GM20000 (cell line): ENCODE measurements around the gene EEF1AKMT4.

Experiments
- DNase-seq: peaks from one replicate; pipeline ENCODE4 v3.0.0; 2012; ENCODE audit warnings: low spot score
- TF ChIP-seq, protein P1 (sequence below): IDR thresholded peaks from 2 replicates; pipeline ENCODE4 v1.5.1; 2012; ENCODE audit warnings: mild to moderate bottlenecking, control low read depth; ENCODE audit errors: extremely low read depth, missing control alignments

Gene EEF1AKMT4

GRCh38 chr3:184230603-184231528 lies 18.6 kb upstream of the EEF1AKMT4 start:
- TF ChIP-seq, protein P1, sequence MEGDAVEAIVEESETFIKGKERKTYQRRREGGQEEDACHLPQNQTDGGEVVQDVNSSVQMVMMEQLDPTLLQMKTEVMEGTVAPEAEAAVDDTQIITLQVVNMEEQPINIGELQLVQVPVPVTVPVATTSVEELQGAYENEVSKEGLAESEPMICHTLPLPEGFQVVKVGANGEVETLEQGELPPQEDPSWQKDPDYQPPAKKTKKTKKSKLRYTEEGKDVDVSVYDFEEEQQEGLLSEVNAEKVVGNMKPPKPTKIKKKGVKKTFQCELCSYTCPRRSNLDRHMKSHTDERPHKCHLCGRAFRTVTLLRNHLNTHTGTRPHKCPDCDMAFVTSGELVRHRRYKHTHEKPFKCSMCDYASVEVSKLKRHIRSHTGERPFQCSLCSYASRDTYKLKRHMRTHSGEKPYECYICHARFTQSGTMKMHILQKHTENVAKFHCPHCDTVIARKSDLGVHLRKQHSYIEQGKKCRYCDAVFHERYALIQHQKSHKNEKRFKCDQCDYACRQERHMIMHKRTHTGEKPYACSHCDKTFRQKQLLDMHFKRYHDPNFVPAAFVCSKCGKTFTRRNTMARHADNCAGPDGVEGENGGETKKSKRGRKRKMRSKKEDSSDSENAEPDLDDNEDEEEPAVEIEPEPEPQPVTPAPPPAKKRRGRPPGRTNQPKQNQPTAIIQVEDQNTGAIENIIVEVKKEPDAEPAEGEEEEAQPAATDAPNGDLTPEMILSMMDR: no peak

GRCh38 chr3:184231671-184232070 lies 17.8 kb upstream of the EEF1AKMT4 start:
- DNase-seq: no peak
- TF ChIP-seq, protein P1: no peak

More at GRCh38 chr3:184230603-184231528, 18.6 kb upstream of the EEF1AKMT4 start:
- peak; percentile 39 for DNase-seq

GRCh38 chr3:184233127-184233843 lies 16.2 kb upstream of the EEF1AKMT4 start:
- no peak for DNase-seq
- TF ChIP-seq, protein P1: no peak

- DNase-seq: peak; percentile 12
- TF ChIP-seq, protein P1: no peak
These were observed 15.2 kb upstream of the EEF1AKMT4 start for GRCh38 chr3:184234224-184234623.

- DNase-seq: no peak
- TF ChIP-seq, protein P1: no peak
These were observed 14.6 kb upstream of the EEF1AKMT4 start for GRCh38 chr3:184234671-184235380.

DNA sequence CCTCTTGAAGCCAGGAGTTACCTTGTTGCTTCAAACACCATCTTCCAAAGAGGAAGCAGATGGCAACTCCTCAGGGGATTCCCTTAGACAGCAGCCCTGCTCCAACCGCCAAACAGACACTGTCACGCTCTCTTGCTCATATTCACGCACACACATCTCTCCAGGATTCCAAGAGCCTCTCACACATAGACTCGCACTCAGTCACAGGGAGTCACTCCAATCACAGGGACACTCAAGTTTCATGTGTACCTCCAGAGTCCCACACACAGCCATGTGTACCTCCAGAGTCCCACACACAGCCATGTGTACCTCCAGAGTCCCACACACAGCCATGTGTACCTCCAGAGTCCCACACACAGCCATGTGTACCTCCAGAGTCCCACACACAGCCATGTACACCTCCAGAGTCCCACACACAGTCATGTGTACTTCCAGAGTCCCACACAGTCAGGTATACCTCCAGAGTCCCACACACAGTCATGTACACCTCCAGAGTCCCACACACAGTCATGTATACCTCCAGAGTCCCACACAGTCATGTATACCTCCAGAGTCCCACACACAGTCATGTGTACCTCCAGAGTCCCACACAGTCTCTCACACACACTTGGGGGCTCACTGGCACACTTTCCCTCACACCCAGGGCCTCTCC lies 14.0 kb upstream of the EEF1AKMT4 start:
- TF ChIP-seq, protein P1: no peak
- no peak for DNase-seq
